ENCODE results near the gene ARHGEF39. TPM values are rescaled to one million over a fixed set of nuclear protein-coding genes. Genes with fewer than 3 reads are reported as not detected.
"Not testable (repeated sequence)": the region's sequence is repeated elsewhere in the genome, so short reads cannot be mapped to it uniquely, and the experiment has no call there.

Gene ARHGEF39
- total RNA-seq, 3 donors from 2014 or later = 0.59 to 1.6 (median 0.80) TPM

DNA sequence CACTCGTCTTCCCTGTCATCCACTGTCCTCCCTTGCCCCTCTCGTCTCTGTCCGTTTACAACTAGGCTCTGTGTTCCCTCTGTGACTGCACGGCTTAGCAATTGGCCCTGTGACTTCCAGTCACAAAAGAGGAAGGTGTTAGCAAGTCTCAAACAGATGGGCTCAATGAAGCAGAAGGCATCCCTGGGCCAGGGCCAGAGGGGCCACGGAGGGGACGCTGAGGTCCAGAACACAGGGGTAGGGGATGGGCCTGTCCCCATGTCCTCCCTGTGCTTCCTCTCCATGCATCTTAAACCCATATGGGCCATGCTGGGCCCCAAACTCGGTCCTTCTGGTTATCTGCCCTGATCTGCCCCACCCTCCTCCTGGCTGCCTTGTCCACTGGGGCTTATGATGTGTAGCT is 46.7 kb downstream of the ARHGEF39 start, which contains the start of gene CD72:
TSS of gene CD72 (minus strand) at position 89 of the 403 bp plus-strand sequence. CDS start 110 bp downstream, outside the sequence.
- intact Hi-C loops (cut with DNase I; ENCODE audit: low total_unique reads) = no loop called here
- Histone ChIP-seq H3K4me3 (peak within 1 kb of the TSS; percentile 40 to 74 (median 50)), H3K4me1 (no peaks in the 10 kb centered on the region), H3K27me3 (no peaks in the 10 kb centered on the region), H3K9me3 (no peaks in the 10 kb centered on the region), H3K27ac (peak within 1 kb of the TSS in 1 of 2 donors; percentile 19), H3K36me3 (no peaks in the 10 kb centered on the region)
- DNase-seq (ENCODE audit: low spot score in 2 of 2) = no peak
- TF ChIP-seq POLR2AphosphoS5 (IDR thresholded peaks at IDR 0.05) (no peak), POLR2A (IDR thresholded peaks at IDR 0.05) (no peak)
- TF ChIP-seq, protein P1, sequence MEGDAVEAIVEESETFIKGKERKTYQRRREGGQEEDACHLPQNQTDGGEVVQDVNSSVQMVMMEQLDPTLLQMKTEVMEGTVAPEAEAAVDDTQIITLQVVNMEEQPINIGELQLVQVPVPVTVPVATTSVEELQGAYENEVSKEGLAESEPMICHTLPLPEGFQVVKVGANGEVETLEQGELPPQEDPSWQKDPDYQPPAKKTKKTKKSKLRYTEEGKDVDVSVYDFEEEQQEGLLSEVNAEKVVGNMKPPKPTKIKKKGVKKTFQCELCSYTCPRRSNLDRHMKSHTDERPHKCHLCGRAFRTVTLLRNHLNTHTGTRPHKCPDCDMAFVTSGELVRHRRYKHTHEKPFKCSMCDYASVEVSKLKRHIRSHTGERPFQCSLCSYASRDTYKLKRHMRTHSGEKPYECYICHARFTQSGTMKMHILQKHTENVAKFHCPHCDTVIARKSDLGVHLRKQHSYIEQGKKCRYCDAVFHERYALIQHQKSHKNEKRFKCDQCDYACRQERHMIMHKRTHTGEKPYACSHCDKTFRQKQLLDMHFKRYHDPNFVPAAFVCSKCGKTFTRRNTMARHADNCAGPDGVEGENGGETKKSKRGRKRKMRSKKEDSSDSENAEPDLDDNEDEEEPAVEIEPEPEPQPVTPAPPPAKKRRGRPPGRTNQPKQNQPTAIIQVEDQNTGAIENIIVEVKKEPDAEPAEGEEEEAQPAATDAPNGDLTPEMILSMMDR (IDR thresholded peaks at IDR 0.05) = no peak

DNA sequence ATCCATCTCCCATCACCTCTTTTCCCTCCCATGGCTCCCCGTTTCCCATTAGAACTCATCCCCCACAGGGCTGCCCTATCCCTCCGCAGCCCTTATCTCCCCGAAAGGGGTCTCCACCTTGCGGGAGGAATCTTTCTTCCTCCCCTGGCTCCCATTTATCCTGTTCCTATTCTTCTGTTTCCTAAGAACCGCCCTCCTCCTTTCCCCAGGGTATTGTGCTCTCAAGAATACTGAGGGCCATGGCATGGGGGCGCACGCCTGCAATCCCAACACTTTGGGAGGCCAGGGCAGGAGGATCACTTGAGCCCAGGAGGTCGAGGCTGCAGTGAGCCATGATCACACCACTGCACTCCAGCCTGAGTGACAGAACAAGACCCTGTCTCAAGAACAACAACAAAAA is 47.4 kb downstream of the ARHGEF39 start:
- Histone ChIP-seq H3K4me1 (no peaks in the 10 kb centered on the region), H3K36me3 (no peaks in the 10 kb centered on the region), H3K9me3 (no peaks in the 10 kb centered on the region), H3K4me3 (peak overlapping the region; percentile 40 to 74 (median 50)), H3K27ac (no peak overlapping the region), H3K27me3 (no peaks in the 10 kb centered on the region)
- intact Hi-C loops (cut with DNase I; ENCODE audit: low total_unique reads) = no loop called here
- TF ChIP-seq POLR2AphosphoS5 (IDR thresholded peaks at IDR 0.05) = no peak
- DNase-seq (ENCODE audit: low spot score in 2 of 2) = no peak

DNA sequence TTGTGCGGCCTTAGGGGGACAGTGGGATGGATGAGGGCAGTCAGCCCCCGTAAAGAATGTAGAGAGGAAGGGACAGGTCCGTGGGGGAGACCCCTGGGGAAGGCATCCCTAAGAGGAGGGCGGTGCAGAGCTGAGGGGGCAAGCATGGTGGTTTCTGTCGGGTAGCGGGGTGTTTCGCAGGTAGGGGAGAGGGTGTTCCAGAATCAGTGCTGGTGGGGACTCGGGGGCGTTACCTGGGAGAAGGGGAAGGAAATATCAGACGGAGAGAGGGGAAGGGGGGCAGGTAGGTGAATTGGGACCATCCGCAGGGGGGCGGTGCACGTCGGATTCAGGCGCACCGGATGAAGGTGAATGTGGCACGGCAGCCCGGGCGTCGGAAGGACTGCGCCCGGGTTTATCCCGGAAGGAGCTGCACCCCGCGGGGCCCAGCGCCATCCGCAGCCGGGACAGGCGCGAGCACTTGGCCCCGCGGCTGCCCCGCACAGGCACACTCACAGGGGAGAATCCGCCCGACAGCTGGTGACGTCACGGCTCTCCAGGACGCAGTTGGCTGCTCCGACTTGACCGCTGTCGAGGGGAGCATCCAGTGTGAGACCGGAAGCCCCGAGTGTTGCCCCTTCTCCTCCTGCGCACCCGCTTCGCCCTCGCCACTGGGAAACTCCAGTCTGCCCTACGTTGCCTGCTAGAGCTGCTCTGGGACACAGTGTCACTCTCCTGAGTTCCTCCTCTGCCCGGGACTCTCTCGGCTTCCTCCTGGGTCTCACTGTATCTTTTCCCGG is 48.1 kb downstream of the ARHGEF39 start:
- H3K27me3 ChIP-seq = no peaks in the 10 kb centered on the region
- H3K36me3 ChIP-seq = no peaks in the 10 kb centered on the region
- intact Hi-C loops (cut with DNase I; ENCODE audit: low total_unique reads) = no loop called here
- H3K4me1 ChIP-seq = no peaks in the 10 kb centered on the region
- peak in 1 of 2 donors; percentile 33 for DNase-seq (ENCODE audit: low spot score in 2 of 2)
- peak overlapping the region; percentile 40 to 74 (median 50) for H3K4me3 ChIP-seq
- no peak overlapping the region for H3K27ac ChIP-seq
- no peak for TF ChIP-seq POLR2A (IDR thresholded peaks at IDR 0.05)
- no peaks in the 10 kb centered on the region for H3K9me3 ChIP-seq

DNA sequence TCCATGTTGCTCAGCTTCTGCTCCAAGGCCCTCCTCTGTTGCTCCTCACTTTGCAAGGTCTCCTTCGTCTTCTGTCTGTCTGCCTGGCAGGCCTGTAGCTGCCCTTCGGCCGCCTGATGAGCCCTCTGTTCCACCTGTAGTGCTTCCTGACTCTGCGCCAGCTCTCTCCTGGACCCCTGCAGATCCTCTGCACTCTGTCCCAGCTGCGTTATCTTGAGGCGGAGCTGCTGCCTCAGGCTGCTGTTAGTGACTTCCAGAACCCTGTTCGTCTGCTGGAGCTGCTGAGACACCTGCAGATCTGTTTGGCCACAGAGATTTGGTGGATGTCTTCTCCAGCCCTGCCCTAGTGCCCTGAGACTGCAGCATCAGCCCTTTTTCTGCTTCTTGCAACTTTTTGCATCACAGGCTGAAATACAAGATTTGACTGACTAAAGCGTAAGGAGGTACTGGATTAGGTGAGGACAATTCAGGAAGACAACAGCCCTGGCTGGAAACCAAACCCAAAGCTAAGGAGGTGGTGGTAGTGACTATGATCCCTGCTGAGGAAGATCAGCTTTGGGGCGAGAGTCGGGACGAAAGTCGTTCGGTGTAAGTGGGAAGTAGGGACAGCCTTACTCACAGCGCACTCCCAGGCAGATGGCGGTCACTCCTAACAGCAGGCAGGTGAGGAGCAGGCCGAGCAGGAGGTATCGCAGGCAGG is 48.9 kb downstream of the ARHGEF39 start:
- Histone ChIP-seq H3K9me3 (no peaks in the 10 kb centered on the region), H3K4me3 (no peak overlapping the region), H3K4me1 (no peaks in the 10 kb centered on the region), H3K36me3 (no peaks in the 10 kb centered on the region), H3K27me3 (no peaks in the 10 kb centered on the region), H3K27ac (no peak overlapping the region)
- TF ChIP-seq, protein P1 (IDR thresholded peaks at IDR 0.05) = no peak
- TF ChIP-seq POLR2AphosphoS5 (IDR thresholded peaks at IDR 0.05) (no peak), POLR2A (IDR thresholded peaks at IDR 0.05) (no peak)
- intact Hi-C loops (cut with DNase I; ENCODE audit: low total_unique reads) = no loop called here
- DNase-seq (ENCODE audit: low spot score in 2 of 2) = no peak

DNA sequence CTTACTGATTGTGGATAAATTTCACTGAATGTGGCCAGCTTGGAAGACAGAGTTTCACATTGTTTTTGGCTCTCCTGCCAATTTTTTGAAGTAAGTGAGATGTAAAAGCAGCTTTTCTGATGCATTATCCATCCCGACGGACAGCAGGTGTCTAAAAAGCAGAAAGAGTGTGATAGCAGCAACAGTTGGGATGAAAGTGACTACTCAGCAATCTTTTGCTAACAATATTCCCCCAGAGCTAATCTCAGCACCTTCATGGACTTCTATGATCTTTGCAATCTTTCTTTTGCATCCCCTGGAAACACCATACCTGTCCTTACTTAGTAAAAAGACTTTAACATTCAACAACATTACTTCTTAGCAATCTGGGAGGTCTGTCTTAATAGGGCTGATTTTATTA is 52.2 kb downstream of the ARHGEF39 start:
- DNase-seq (ENCODE audit: low spot score in 2 of 2) = no peak
- Histone ChIP-seq H3K27ac (no peak overlapping the region), H3K36me3 (peaks cover 9% of the 10 kb centered on the region), H3K9me3 (no peaks in the 10 kb centered on the region), H3K4me1 (no peaks in the 10 kb centered on the region), H3K4me3 (no peak overlapping the region), H3K27me3 (no peaks in the 10 kb centered on the region)
- intact Hi-C loops (cut with DNase I; ENCODE audit: low total_unique reads) = no loop called here
- TF ChIP-seq POLR2AphosphoS5 (IDR thresholded peaks at IDR 0.05) (no peak), POLR2A (IDR thresholded peaks at IDR 0.05) (no peak)
- TF ChIP-seq, protein P1 (IDR thresholded peaks at IDR 0.05) = no peak

DNA sequence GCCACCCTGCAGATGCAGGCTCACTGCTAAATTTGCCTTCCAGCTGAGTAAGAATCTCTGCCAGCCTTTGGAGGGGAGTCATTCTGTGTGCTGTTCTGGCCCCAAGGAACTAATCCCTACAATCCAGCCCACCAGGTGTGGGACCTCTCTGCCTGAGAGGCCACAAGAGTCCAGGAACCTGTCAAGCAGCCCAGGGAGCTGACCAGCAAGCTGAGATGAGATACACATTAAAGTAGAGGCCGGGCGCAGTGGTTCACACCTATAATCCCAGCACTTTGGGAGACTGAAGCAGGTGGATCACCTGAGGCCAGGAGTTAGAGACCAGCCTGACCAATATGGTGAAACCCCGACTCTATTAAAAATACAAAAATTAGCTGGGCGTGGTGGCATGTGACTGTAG is 52.9 kb downstream of the ARHGEF39 start:
- intact Hi-C loops (cut with DNase I; ENCODE audit: low total_unique reads); DNase-seq (ENCODE audit: low spot score in 2 of 2); H3K36me3 ChIP-seq; H3K27ac ChIP-seq; H3K27me3 ChIP-seq; H3K4me1 ChIP-seq; H3K9me3 ChIP-seq; H3K4me3 ChIP-seq: not testable (repeated sequence)

Data from breast epithelium (tissue), 4 donors.